Astrocyte of the cerebellum (primary cell): Measurements from ENCODE around the gene CNR2.

Experiments used
- DNase-seq: peaks from one replicate; pipeline ENCODE4 v3.0.0-alpha.2; 2011; ENCODE audit warnings: low read depth
- H3K4me3 ChIP-seq: 2 replicates; pipeline ENCODE4 v1.5.1; 2011; ENCODE audit warnings: mild to moderate bottlenecking, low read depth, low read length, moderate library complexity
- in situ Hi-C: cut with HindIII; loops from 2 replicates; pipeline ENCODE4 v1.10.0; 2017; ENCODE audit warnings: low sequenced_read_pairs
- TF ChIP-seq, protein P1 (sequence below): IDR thresholded peaks from 2 replicates; pipeline ENCODE4 v1.5.1; 2012; ENCODE audit warnings: low read length, low read depth, moderate library complexity, mild to moderate bottlenecking; ENCODE audit errors: missing control alignments

CNR2 gene

DNA sequence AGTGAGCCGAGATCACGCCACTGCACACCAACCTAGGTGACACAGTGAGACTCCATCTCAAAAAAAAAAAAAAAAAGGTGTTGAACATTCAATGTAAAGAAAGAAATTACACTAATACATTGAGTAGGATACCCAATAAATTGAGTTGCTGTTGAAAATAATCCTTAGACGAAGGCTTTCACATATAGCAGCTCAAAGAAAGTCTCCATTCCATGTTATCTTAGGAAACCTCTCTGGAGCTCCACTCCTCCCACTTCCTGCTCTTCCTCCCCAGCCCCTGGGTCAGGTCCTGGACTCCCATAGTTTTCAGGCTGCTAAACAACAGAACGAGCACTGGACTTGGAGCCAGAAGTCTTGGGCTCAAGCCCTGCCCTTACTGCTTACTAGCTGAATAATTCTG lies 15.6 kb upstream of the CNR2 start:
- in situ Hi-C loops = no loop called here
- TF ChIP-seq, protein P1, sequence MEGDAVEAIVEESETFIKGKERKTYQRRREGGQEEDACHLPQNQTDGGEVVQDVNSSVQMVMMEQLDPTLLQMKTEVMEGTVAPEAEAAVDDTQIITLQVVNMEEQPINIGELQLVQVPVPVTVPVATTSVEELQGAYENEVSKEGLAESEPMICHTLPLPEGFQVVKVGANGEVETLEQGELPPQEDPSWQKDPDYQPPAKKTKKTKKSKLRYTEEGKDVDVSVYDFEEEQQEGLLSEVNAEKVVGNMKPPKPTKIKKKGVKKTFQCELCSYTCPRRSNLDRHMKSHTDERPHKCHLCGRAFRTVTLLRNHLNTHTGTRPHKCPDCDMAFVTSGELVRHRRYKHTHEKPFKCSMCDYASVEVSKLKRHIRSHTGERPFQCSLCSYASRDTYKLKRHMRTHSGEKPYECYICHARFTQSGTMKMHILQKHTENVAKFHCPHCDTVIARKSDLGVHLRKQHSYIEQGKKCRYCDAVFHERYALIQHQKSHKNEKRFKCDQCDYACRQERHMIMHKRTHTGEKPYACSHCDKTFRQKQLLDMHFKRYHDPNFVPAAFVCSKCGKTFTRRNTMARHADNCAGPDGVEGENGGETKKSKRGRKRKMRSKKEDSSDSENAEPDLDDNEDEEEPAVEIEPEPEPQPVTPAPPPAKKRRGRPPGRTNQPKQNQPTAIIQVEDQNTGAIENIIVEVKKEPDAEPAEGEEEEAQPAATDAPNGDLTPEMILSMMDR = no peak
- H3K4me3 ChIP-seq = no peak overlapping the region
- no peak for DNase-seq

DNA sequence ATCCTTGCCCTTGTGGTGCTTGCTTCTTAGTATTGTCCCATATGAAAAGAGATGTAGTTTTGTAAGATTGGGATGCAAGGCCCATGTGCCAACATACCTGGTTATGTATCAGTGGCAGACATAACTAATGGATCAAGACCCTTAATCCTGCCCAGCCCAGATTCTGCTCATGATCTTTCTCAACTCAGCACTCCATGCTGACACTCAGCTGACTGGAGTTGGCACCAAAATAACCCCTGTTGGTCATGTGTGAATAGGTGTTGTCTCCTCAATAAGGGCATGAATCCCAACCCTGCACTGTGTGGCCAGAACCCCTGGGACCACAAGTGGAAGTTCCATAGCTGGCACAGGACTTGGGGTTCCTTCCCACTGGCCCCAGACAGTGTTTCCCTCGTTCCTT lies 13.9 kb upstream of the CNR2 start:
- no peak overlapping the region for H3K4me3 ChIP-seq
- TF ChIP-seq, protein P1 = no peak
- no peak for DNase-seq
- in situ Hi-C loops = no loop called here

DNA sequence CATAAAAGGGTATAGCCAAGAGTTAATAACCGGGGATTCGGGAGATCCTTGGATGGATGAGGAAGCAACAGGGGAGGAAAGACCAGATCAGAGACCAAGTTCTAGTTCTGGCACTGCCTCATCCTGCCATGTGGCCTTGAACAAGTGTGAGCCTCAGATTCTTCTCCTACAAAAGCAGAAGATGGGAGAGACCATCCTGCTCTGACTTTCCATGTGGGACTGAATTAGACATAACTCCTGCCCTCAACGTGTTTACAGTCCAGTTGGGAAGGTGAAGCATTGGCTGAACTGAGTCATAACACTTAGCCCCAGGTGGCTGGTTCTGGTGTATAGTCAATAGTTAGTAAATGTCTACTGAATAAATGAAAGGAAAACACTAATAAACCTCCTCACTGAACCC lies 12.1 kb upstream of the CNR2 start:
- TF ChIP-seq, protein P1 = no peak
- H3K4me3 ChIP-seq = no peak overlapping the region
- in situ Hi-C loops = no loop called here
- no peak for DNase-seq

DNA sequence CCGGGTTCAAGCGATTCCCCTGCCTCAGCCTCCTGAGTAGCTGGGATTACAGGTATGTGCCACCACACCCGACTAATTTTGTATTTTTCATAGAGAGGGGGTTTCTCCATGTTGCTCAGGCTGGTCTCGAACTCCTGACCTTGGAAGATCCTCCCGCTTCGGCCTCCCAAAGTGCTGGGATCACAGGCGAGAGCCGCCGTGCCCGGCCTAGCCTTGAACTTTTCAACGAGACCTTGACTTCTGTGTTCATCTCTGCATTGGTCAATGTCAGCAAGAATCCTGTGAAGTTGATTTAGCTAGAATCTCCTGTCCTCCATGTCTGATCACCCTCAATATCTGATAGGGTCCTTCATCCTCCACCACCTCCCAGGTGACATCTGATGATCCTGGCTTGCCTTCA lies 11.4 kb upstream of the CNR2 start:
- in situ Hi-C loops = no loop called here
- TF ChIP-seq, protein P1 = no peak
- DNase-seq = no peak
- H3K4me3 ChIP-seq = no peak overlapping the region

DNA sequence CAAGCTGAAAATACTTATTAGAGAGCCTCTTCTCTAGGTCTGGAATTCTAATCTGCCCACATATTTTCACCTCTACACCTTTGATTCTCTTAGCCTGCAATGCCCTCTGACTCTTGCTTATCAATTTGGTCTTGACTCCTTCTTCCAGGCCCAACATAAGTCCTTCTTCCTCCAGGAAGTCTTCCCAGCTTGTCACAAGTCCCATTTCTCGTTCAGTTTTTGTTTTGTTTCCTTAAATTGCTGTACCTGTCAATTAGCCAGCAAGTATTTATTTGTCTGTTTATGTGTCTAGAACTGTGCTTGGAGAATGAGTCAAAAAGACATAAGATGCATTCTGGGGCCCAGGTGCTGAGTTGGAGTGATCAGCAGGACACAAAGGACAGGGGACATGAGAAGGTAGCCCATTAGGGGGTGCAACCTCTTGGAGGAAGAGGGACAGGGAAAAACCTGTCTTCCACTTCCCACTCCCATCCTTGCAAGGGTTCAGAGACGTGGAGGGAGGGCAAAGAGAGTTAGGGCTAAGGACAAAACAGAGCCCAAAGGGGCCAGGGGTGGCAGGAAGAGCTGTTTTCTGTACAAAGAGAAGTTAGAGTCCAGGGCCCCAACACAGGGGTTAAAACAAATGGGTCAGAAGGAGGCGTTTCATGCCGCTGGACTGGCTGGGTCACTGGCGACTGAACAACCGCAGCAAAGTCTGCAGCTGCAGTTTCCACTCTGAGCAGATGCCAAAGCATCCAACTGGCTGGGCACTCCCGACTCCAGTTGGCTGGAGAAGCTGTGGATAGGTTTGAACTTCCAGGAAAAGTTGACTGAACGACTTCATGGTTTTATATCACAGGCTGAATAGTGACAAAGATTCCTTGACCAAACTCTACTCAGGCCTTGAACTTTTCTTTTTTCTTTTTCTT lies 10.7 kb upstream of the CNR2 start:
- H3K4me3 ChIP-seq = no peak overlapping the region
- TF ChIP-seq, protein P1 = no peak
- in situ Hi-C loops = no loop called here
- no peak for DNase-seq

DNA sequence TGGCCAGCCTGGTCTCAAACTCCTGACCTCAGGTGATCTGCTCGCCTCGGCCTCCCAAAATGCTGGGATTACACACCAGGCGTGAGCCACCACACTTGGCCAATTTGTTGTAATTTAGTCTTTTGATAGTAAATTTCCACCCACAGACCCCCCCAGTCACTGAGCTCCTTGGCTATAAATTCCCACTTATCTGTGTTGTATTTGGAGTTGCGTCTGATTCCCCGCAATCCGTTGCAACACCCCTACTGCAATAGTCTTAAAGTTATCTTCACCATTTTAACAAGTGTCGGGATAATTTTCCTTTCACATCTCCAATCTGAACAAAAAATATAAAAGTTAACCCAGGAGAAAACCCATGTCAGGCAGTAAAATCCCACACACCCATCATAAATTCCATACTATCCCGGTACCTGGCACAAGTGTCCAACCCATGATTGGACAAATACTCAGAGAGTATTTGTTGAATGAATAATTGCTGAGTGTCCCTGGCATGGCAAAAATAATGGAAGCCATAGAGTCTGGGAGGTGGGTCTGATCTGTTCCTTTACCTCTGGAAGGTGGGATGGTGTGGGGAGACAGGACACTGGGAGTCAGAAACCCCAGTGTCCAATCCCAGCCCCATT lies 9.3 kb upstream of the CNR2 start:
- H3K4me3 ChIP-seq = no peak overlapping the region
- TF ChIP-seq, protein P1 = no peak
- in situ Hi-C loops = no loop called here
- DNase-seq = no peak
